Measurements from ENCODE around the gene SLC27A1. TPM values are rescaled to one million over a fixed set of nuclear protein-coding genes. Genes with fewer than 3 reads are reported as not detected.

Gene SLC27A1
- 8.1 and 21.4 TPM in 2 replicates for total RNA-seq

GRCh38 chr19:17470068-17470841, at the start of gene SLC27A1:
SLC27A1 (plus strand) TSS chr19:17470524; CDS start chr19:17470541, 17 bp downstream.

GRCh38 chr19:17448131-17448967, 22.0 kb upstream of the SLC27A1 start, which contains the start of gene TMEM221:
TMEM221 (minus strand) TSS chr19:17448668; CDS start chr19:17448462, 206 bp downstream.

GRCh38 chr19:17460372-17461230, 9.7 kb upstream of the SLC27A1 start, which contains the start of gene NXNL1:
NXNL1 (minus strand) TSS chr19:17460926; CDS start chr19:17460869, 57 bp downstream.

GRCh38 chr19:17555480-17555928, 85.2 kb downstream of the SLC27A1 start, which contains the start of gene COLGALT1:
COLGALT1 (plus strand) TSS chr19:17555649; CDS start chr19:17555714, 65 bp downstream.

Other genes with a start within 250 kb of the SLC27A1 start
- 2.8 and 5.5 TPM in 2 replicates for gene OCEL1, start 244.3 kb upstream of the SLC27A1 start, total RNA-seq
- gene NR2F6, start 224.6 kb upstream of the SLC27A1 start, total RNA-seq: 77.4 and 94.2 TPM in 2 replicates
- not detected in 2 replicates for gene USHBP1, start 205.8 kb upstream of the SLC27A1 start, total RNA-seq
- 62.6 and 101 TPM in 2 replicates for gene BABAM1, start 203.1 kb upstream of the SLC27A1 start, total RNA-seq
- gene ANKLE1, start 188.6 kb upstream of the SLC27A1 start, total RNA-seq: 0.62 and 0.76 TPM in 2 replicates
- 19.6 and 20.1 TPM in 2 replicates for gene ABHD8, start 167.1 kb upstream of the SLC27A1 start, total RNA-seq
- gene MRPL34, start 164.7 kb upstream of the SLC27A1 start, total RNA-seq: 46.9 and 81.8 TPM in 2 replicates
- 17.1 and 31.0 TPM in 2 replicates for gene DDA1, start 161.0 kb upstream of the SLC27A1 start, total RNA-seq
- gene ANO8, start 135.7 kb upstream of the SLC27A1 start, total RNA-seq: 1.3 and 3.9 TPM in 2 replicates
- gene GTPBP3, start 133.0 kb upstream of the SLC27A1 start, total RNA-seq: 22.2 and 32.7 TPM in 2 replicates
- not detected in 2 replicates for gene PLVAP, start 93.2 kb upstream of the SLC27A1 start, total RNA-seq
- gene CCDC194, start 76.3 kb upstream of the SLC27A1 start, total RNA-seq: not detected in 2 replicates
- gene BST2, start 64.9 kb upstream of the SLC27A1 start, total RNA-seq: 0.08 and 0.47 TPM in 2 replicates
- gene MVB12A, start 50.5 kb upstream of the SLC27A1 start, total RNA-seq: 62.6 and 85.3 TPM in 2 replicates
- gene TMEM221, start 21.9 kb upstream of the SLC27A1 start, total RNA-seq: not detected in 2 replicates
- gene NXNL1, start 9.6 kb upstream of the SLC27A1 start, total RNA-seq: not detected in 2 replicates
- 90.5 and 110 TPM in 2 replicates for gene PGLS, start 41.1 kb downstream of the SLC27A1 start, total RNA-seq
- gene COLGALT1, start 85.1 kb downstream of the SLC27A1 start, total RNA-seq: 92.9 and 107 TPM in 2 replicates
- 0.04 and 0.55 TPM in 2 replicates for gene UNC13A, start 217.8 kb downstream of the SLC27A1 start, total RNA-seq
- gene MAP1S, start 249.0 kb downstream of the SLC27A1 start, total RNA-seq: 22.2 and 25.0 TPM in 2 replicates